ENCODE measurements around the gene SPIN1.

- no peak for TF ChIP-seq POLR2A (IDR thresholded peaks at IDR 0.05; ENCODE audit: low read depth, low read length)
- TF ChIP-seq POLR2AphosphoS5 (IDR thresholded peaks at IDR 0.05; ENCODE audit: low read depth, low read length), result no peak
- no peak for TF ChIP-seq TAF1 (IDR thresholded peaks at IDR 0.05; ENCODE audit: borderline replicate concordance, low read depth, low read length)
Observed at GRCh38 chr9:88527618-88528017, 139.4 kb downstream of the SPIN1 start.
